ENCODE data around the gene SLC39A8.

DNA sequence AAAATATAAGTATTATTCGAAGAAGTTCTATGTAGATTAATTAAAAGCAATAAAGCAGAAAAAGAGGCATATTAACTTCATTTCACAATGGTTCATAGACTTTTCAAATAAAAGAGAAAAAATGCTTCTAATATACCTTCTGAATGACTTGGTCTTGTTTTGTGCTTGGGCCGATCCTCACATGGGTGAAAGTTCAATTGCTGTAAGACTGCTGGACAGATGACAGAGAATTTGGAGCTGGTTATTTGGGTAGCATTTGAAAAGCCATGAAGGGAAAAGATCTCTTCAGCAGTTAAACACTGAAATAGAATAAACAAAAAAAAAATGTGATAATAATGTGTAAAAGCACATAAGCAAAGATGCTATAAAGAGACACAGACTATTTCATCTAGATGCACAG, 29.8 kb downstream of the SLC39A8 start:
- TF ChIP-seq SP2 (tag by site-specific recombination; IDR thresholded peaks at IDR 0.05) (no peak), ZNF529 (tag by site-specific recombination; IDR thresholded peaks at IDR 0.05; ENCODE audit: insufficient replicate concordance) (no peak), KLF9 (tag by site-specific recombination; IDR thresholded peaks at IDR 0.05; ENCODE audit: low read depth) (no peak), ZNF777 (tag by site-specific recombination; IDR thresholded peaks at IDR 0.05; ENCODE audit: borderline replicate concordance) (no peak), WT1 (tag by site-specific recombination; IDR thresholded peaks at IDR 0.05) (no peak)
